B cell (primary cell): ENCODE measurements around the gene KANTR. TPM values are rescaled to one million over a fixed set of nuclear protein-coding genes. Genes with fewer than 3 reads are reported as not detected.
"Not testable (repeated sequence)": the region's sequence is repeated elsewhere in the genome, so short reads cannot be mapped to it uniquely, and the experiment has no call there.

Source experiments
- ATAC-seq: fragments of 200-7000 bp; cut with Tn5 transposase; one replicate; pipeline ENCODE4 v1.10.0; 2021; ENCODE audit warnings: low read depth, mild to moderate bottlenecking, moderate number of reproducible peaks, moderate library complexity
- CTCF ChIA-PET: fragments of 350-600 bp; sonication (Branson Sonifier 250); formaldehyde crosslinking; loops from one replicate; lab custom pipeline; 2021; ENCODE audit warnings: antibody characterized with exemption, inconsistent platforms; lab: Charles Lee
- POLR2A ChIA-PET: fragments of 350-600 bp; sonication (Branson Sonifier 250); formaldehyde crosslinking; loops from one replicate; lab custom pipeline; 2021; ENCODE audit warnings: antibody characterized with exemption; lab: Charles Lee
- DNase-seq: peaks from one replicate; pipeline ENCODE4 v3.0.0; 2013
- H2AFZ ChIP-seq: 2 replicates; pipeline ENCODE4 v1.6.1; 2012; ENCODE audit warnings: mild to moderate bottlenecking, low read depth, low read length; ENCODE audit not compliant: insufficient read depth, poor library complexity, severe bottlenecking
- H3K27ac ChIP-seq, 2 donors: 1 replicate in 1 of 2; 2 replicates in 1 of 2; pipeline ENCODE4 v1.5.1; 2012 to 2013; ENCODE audit warnings: low read length in 2 of 2, mild to moderate bottlenecking in 2 of 2, moderate library complexity in 1 of 2
- H3K27me3 ChIP-seq, 4 experiments: fragments of 200-600 bp in 1 of 4; sonication (generic) in 1 of 4; replicated peaks in 1 of 4; 1 replicate in 2 of 4; 2 replicates in 2 of 4; pipeline versions ENCODE4 v1.6.1 to v1.7.0; 2013 to 2016; ENCODE audit warnings: low read length in 3 of 4, mild to moderate bottlenecking in 2 of 4, mixed read lengths in 1 of 4, moderate library complexity in 1 of 4; ENCODE audit not compliant: insufficient read depth in 4 of 4, control insufficient read depth in 3 of 4; ENCODE audit errors: control extremely low read depth in 1 of 4
- H3K36me3 ChIP-seq, 2 experiments: replicated peaks in 1 of 2; 1 replicate in 1 of 2; 2 replicates in 1 of 2; pipeline versions ENCODE4 v1.6.1 to v1.7.1; 2013; ENCODE audit warnings: low read length in 1 of 2; ENCODE audit not compliant: insufficient read depth in 2 of 2, control insufficient read depth in 1 of 2; ENCODE audit errors: control extremely low read depth in 1 of 2, extremely low read depth in 1 of 2
- H3K4me1 ChIP-seq, 2 donors: fragments of 200-600 bp in 1 of 2; sonication (generic) in 1 of 2; 1 replicate in 1 of 2; 2 replicates in 1 of 2; pipeline versions ENCODE4 v1.5.1 to v1.6.1; 2013 to 2017; ENCODE audit warnings: low read length in 2 of 2; ENCODE audit not compliant: control insufficient read depth in 2 of 2, insufficient read depth in 2 of 2
- H3K4me2 ChIP-seq: replicated peaks from 2 replicates; pipeline ENCODE3; 2012; ENCODE audit warnings: mild to moderate bottlenecking, low read depth, low read length; ENCODE audit not compliant: poor library complexity, severe bottlenecking
- H3K4me3 ChIP-seq, 5 experiments: fragments of 200-600 bp in 1 of 5; sonication (generic) in 1 of 5; 1 replicate in 3 of 5; 2 replicates in 2 of 5; pipeline versions ENCODE4 v1.5.1 to v1.7.0; 2011 to 2016; ENCODE audit warnings: low read length in 4 of 5, mild to moderate bottlenecking in 4 of 5, low read depth in 2 of 5, control low read depth in 1 of 5, moderate library complexity in 1 of 5; ENCODE audit not compliant: insufficient read depth in 1 of 5; ENCODE audit errors: control extremely low read depth in 1 of 5, extremely low read depth in 1 of 5
- H3K79me2 ChIP-seq: fragments of 200-600 bp; sonication (generic); one replicate; pipeline ENCODE4 v1.6.0; 2016; ENCODE audit warnings: low read length; ENCODE audit not compliant: control insufficient read depth, insufficient read depth
- H3K9ac ChIP-seq: fragments of 200-600 bp; sonication (generic); 2 replicates; pipeline ENCODE4 v1.6.1; 2017; ENCODE audit warnings: mild to moderate bottlenecking, low read length, moderate library complexity
- H3K9me3 ChIP-seq, 3 donors: one replicate each; pipeline versions ENCODE4 v1.6.1 to v1.7.1; 2013; ENCODE audit warnings: low read length in 2 of 3; ENCODE audit not compliant: control insufficient read depth in 2 of 3, insufficient read depth in 1 of 3; ENCODE audit errors: control extremely low read depth in 1 of 3
- H4K20me1 ChIP-seq: 2 replicates; pipeline ENCODE4 v1.6.0; 2012; ENCODE audit warnings: mild to moderate bottlenecking, low read length; ENCODE audit not compliant: insufficient read depth, control insufficient read depth, poor library complexity, severe bottlenecking
- H3K27ac Mint-ChIP-seq: one replicate; pipeline ENCODE4 v1.8.0; 2021; ENCODE audit warnings: mixed read lengths
- H3K27me3 Mint-ChIP-seq: one replicate; pipeline ENCODE4 v1.8.0; 2021; ENCODE audit warnings: mixed read lengths
- H3K4me1 Mint-ChIP-seq: one replicate; pipeline ENCODE4 v1.8.0; 2021; ENCODE audit warnings: mixed read lengths
- H3K4me3 Mint-ChIP-seq: one replicate; pipeline ENCODE4 v1.8.0; 2021; ENCODE audit warnings: mixed read lengths
- H3K9me3 Mint-ChIP-seq: one replicate; pipeline ENCODE4 v1.8.0; 2022; ENCODE audit warnings: mixed read lengths; ENCODE audit not compliant: insufficient read depth
- CTCF ChIP-seq: fragments of 200-600 bp; IDR thresholded peaks from one replicate; pipeline ENCODE4 v1.8.0; 2022; ENCODE audit warnings: antibody characterized with exemption, mild to moderate bottlenecking
- EZH2 ChIP-seq: IDR thresholded peaks from 2 replicates; pipeline ENCODE4 v1.6.1; 2012; ENCODE audit warnings: borderline replicate concordance, low read depth, mild to moderate bottlenecking, moderate library complexity, low read length; ENCODE audit not compliant: insufficient read depth, poor library complexity, severe bottlenecking
- WGBS: methylation state at CpG from one replicate; pipeline ENCODE4 v1.1.5; 2013; ENCODE audit warnings: missing lambda C conversion rate; ENCODE audit not compliant: insufficient coverage; 5-methylcytosine and 5-hydroxymethylcytosine counted together
- intact Hi-C: fragments of 100-400 bp; cut with micrococcal nuclease; formaldehyde crosslinking; loops from one replicate; pipeline ENCODE4 v1.10.0; 2022
- polyA plus RNA-seq: library from polyadenylated mRNA; depleted of rRNA; stranded (reverse); fragments of >200 nt; gene quantifications from 2 replicates; pipeline ENCODE4 v1.2.3, GENCODE V29; 2012
- total RNA-seq, 2 donors: library from RNA; stranded (reverse); fragments of 120-200 nt in 1 of 2; gene quantifications; 1 replicate in 1 of 2; 2 replicates in 1 of 2; pipeline versions ENCODE4 v1.2.3 to v1.2.4, GENCODE V29; 2013 to 2022

The KANTR gene
- total and polyA plus RNA-seq, 2 donors (not counting 1 experiment from before 2014, with no cell fraction given) = 6.7 to 26.8 TPM

DNA sequence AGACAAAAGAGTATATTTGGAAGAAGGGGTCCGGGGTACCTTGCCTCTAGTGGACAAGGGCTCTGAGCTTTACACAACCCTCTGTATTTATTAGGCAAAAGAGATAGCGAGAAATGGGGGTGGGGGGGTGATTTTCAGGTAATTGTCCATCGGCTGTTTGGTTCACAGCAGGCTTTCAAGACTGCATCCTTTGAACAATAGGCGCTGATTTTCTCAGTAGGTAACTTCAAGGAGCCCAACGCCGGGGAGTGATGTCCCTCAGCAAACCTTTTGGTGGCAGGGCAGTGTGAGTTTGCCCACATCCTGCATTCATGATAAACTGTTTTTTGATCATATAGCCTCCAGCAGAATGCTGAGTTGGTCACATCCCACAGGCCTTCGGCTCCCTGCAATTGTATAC is 69.5 kb downstream of the KANTR start:
- H3K9ac ChIP-seq = no peak overlapping the region

DNA sequence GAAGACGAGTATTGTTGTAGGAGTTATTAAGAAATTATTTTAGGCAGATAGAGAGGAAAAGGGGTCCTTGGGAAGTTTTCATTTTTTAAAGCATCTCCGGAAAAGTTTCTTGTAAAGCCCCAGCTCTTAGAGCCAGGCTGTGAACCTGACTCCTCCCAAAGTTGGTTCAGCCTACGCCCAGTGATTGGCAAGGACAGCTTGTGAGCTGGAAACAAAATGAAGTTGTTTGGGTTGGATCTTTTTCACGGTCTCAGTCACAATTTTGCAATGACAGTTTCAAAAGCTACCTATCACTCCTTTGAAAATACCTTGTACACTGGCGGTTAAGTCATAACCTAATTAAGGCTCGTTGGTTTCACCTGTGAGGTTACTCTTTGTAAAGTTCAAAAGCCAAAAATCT is 70.6 kb downstream of the KANTR start:
- H3K27me3 Mint-ChIP-seq, H3K4me3 Mint-ChIP-seq, H3K36me3 ChIP-seq, H3K27ac Mint-ChIP-seq, H3K9me3 ChIP-seq, intact Hi-C loops, H3K9ac ChIP-seq, H3K27ac ChIP-seq, H4K20me1 ChIP-seq, ATAC-seq, H3K79me2 ChIP-seq, DNase-seq, H3K4me1 ChIP-seq, CTCF ChIA-PET, H2AFZ ChIP-seq, H3K27me3 ChIP-seq, H3K4me1 Mint-ChIP-seq, H3K4me3 ChIP-seq, POLR2A ChIA-PET, H3K9me3 Mint-ChIP-seq, H3K4me2 ChIP-seq: not testable (repeated sequence)
- WGBS = no CpG with 5 or more reads among the region's 6 CpGs

More for the DNA sequence above, 69.5 kb downstream of the KANTR start:
- H2AFZ ChIP-seq = no peak overlapping the region
- ATAC-seq (no peak), DNase-seq (no peak)
- TF ChIP-seq CTCF (no peak), EZH2 (no peak)
- no peaks in the 10 kb centered on the region for H3K79me2 ChIP-seq
- H3K4me2 ChIP-seq = no peak overlapping the region
- WGBS = 92% methylated on average over 4 of the region's 7 CpGs
- H3K27ac ChIP-seq = no peak overlapping the region
- no peaks in the 10 kb centered on the region for H3K9me3 ChIP-seq
- no peak overlapping the region for H3K4me3 Mint-ChIP-seq
- no peaks in the 10 kb centered on the region for H3K4me1 Mint-ChIP-seq
- H3K36me3 ChIP-seq = no peaks in the 10 kb centered on the region
- H3K4me3 ChIP-seq = no peak overlapping the region
- intact Hi-C loops = no loop called here
- H3K27ac Mint-ChIP-seq = no peak overlapping the region
- no peaks in the 10 kb centered on the region for H3K27me3 ChIP-seq
- POLR2A ChIA-PET = no interaction called here
- CTCF ChIA-PET = no interaction called here
- H3K9me3 Mint-ChIP-seq = no peaks in the 10 kb centered on the region
- no peaks in the 10 kb centered on the region for H3K27me3 Mint-ChIP-seq
- H4K20me1 ChIP-seq = no peaks in the 10 kb centered on the region
- H3K4me1 ChIP-seq = no peaks in the 10 kb centered on the region
